PC-9 (cell line): Measurements from ENCODE around the gene AKAP7. TPM values are rescaled to one million over a fixed set of nuclear protein-coding genes. Genes with fewer than 3 reads are reported as not detected.

Experiments used
- BruUV-seq: library from RNA; stranded (reverse); fragments of 400-500 nt; replicated peaks from 2 replicates; lab custom pipeline; 2021; lab: Mats Ljungman, UMichigan
- CTCF ChIA-PET: fragments of 300-600 bp; sonication (Branson Sonifier 250); formaldehyde crosslinking; loops from one replicate; lab custom pipeline; 2022; ENCODE audit warnings: antibody characterized with exemption; lab: Charles Lee
- POLR2A ChIA-PET: fragments of 300-600 bp; sonication (Branson Sonifier 250); formaldehyde crosslinking; loops from one replicate; lab custom pipeline; 2022; ENCODE audit warnings: antibody characterized with exemption; ENCODE audit not compliant: unreplicated experiment; lab: Charles Lee
- DNase-seq, 2 experiments: peaks; one replicate each; pipeline versions ENCODE4 v3.0.0 to v3.0.0-alpha.2; 2015 to 2022; ENCODE audit warnings: mixed read lengths in 1 of 2
- H2AFZ ChIP-seq: fragments of 200-600 bp; sonication (generic); 2 replicates; pipeline ENCODE4 v1.8.1; 2017; ENCODE audit warnings: antibody characterized with exemption
- H3F3A ChIP-seq: fragments of 200-600 bp; sonication (generic); 2 replicates; pipeline ENCODE4 v1.8.1; 2017; ENCODE audit warnings: antibody characterized with exemption, mild to moderate bottlenecking, low read depth; ENCODE audit not compliant: insufficient read depth
- H3K27ac ChIP-seq: fragments of 200-600 bp; sonication (generic); 2 replicates; pipeline ENCODE4 v1.6.1; 2016; ENCODE audit warnings: mixed run types
- H3K27me3 ChIP-seq: fragments of 200-600 bp; sonication (generic); 2 replicates; pipeline ENCODE4 v1.6.1; 2016; ENCODE audit warnings: low read depth, mixed run types; ENCODE audit not compliant: insufficient read depth
- H3K36me3 ChIP-seq: fragments of 200-600 bp; sonication (generic); 2 replicates; pipeline ENCODE4 v1.6.1; 2016; ENCODE audit warnings: low read depth, mixed run types
- H3K4me1 ChIP-seq: fragments of 200-600 bp; sonication (generic); replicated peaks from 2 replicates; pipeline ENCODE4 v1.6.1; 2016; ENCODE audit warnings: mixed run types; ENCODE audit not compliant: insufficient read depth
- H3K4me2 ChIP-seq: fragments of 200-600 bp; sonication (generic); 2 replicates; pipeline ENCODE4 v1.6.1; 2017; ENCODE audit warnings: mixed run types
- H3K4me3 ChIP-seq: fragments of 200-600 bp; sonication (generic); 2 replicates; pipeline ENCODE4 v1.6.1; 2016; ENCODE audit warnings: mixed run types
- H3K79me2 ChIP-seq: fragments of 200-600 bp; sonication (generic); 2 replicates; pipeline ENCODE4 v1.6.1; 2017; ENCODE audit warnings: low read depth, mixed run types
- H3K9me2 ChIP-seq: fragments of 200-600 bp; sonication (generic); 2 replicates; pipeline ENCODE4 v1.8.1; 2017; ENCODE audit warnings: mild to moderate bottlenecking; ENCODE audit not compliant: insufficient read depth
- H3K9me3 ChIP-seq: fragments of 200-600 bp; sonication (generic); 2 replicates; pipeline ENCODE4 v1.8.1; 2016; ENCODE audit warnings: low read depth; ENCODE audit not compliant: insufficient read depth
- H4K20me1 ChIP-seq: fragments of 200-600 bp; sonication (generic); 2 replicates; pipeline ENCODE4 v1.8.1; 2017; ENCODE audit not compliant: insufficient read depth
- CTCF ChIP-seq: fragments of 200-600 bp; sonication (generic); conservative IDR thresholded peaks from 2 replicates; pipeline ENCODE4 v1.6.1; 2017; ENCODE audit warnings: mixed run types, antibody characterized with exemption, mild to moderate bottlenecking, moderate library complexity
- EZH2 ChIP-seq: fragments of 200-600 bp; sonication (generic); IDR thresholded peaks from 2 replicates; pipeline ENCODE4 v1.8.0; 2017; ENCODE audit warnings: antibody characterized with exemption, low read depth
- intact Hi-C: fragments of 100-400 bp; cut with micrococcal nuclease; formaldehyde crosslinking; loops from one replicate; pipeline ENCODE4 v1.10.0; 2022; ENCODE audit not compliant: unreplicated experiment
- total RNA-seq: library from RNA; stranded (reverse); gene quantifications from 2 replicates; pipeline ENCODE4 v1.2.3, GENCODE V29; 2021

The AKAP7 gene
- total RNA-seq, 1 experiment from 2014 or later, result 3.8 TPM

- H3K9me3 ChIP-seq, result no peaks in the 10 kb centered on the region
- H4K20me1 ChIP-seq, result no peaks in the 10 kb centered on the region
- H3K4me2 ChIP-seq, result no peak overlapping the region
- CTCF ChIA-PET, result no interaction called here
- no peak overlapping the region for H3K4me3 ChIP-seq
- H3K27ac ChIP-seq, result no peak overlapping the region
- POLR2A ChIA-PET, result no interaction called here
- H3K9me2 ChIP-seq, result no peaks in the 10 kb centered on the region
- TF ChIP-seq EZH2, result no peak
- TF ChIP-seq CTCF, result no peak
- no peak overlapping the region for H2AFZ ChIP-seq
- intact Hi-C loops, result no loop called here
- no peaks in the 10 kb centered on the region for H3K36me3 ChIP-seq
- no peaks in the 10 kb centered on the region for H3K4me1 ChIP-seq
- H3K79me2 ChIP-seq, result no peaks in the 10 kb centered on the region
- no peak for DNase-seq
- no TSS peak for BruUV-seq
- H3K27me3 ChIP-seq, result no peaks in the 10 kb centered on the region
- no peaks in the 10 kb centered on the region for H3F3A ChIP-seq
These were observed 87.5 kb downstream of the AKAP7 start for GRCh38 chr6:131222773-131223172.

GRCh38 chr6:131223416-131223815 is 88.1 kb downstream of the AKAP7 start:
- H3K27ac ChIP-seq, result no peak overlapping the region
- TF ChIP-seq CTCF, result no peak
- TF ChIP-seq EZH2, result no peak
- H3K36me3 ChIP-seq, result no peaks in the 10 kb centered on the region
- BruUV-seq, result no TSS peak
- no peak overlapping the region for H2AFZ ChIP-seq
- H3K9me3 ChIP-seq, result no peaks in the 10 kb centered on the region
- no peaks in the 10 kb centered on the region for H3K79me2 ChIP-seq
- CTCF ChIA-PET, result interaction anchor here (0.5 kb wide), 1 partner anchor 404 kb away, joined by 3 read pairs; the partner anchor contains the start of gene MED23
- H3K27me3 ChIP-seq, result no peaks in the 10 kb centered on the region
- POLR2A ChIA-PET, result no interaction called here
- no peaks in the 10 kb centered on the region for H3K4me1 ChIP-seq
- H3K9me2 ChIP-seq, result no peaks in the 10 kb centered on the region
- intact Hi-C loops, result no loop called here
- H3F3A ChIP-seq, result no peaks in the 10 kb centered on the region
- no peaks in the 10 kb centered on the region for H4K20me1 ChIP-seq
- no peak for DNase-seq
- H3K4me2 ChIP-seq, result no peak overlapping the region
- no peak overlapping the region for H3K4me3 ChIP-seq

GRCh38 chr6:131225127-131225526 is 89.9 kb downstream of the AKAP7 start:
- Histone ChIP-seq H3K9me3 (no peaks in the 10 kb centered on the region), H3F3A (no peaks in the 10 kb centered on the region), H3K27ac (no peak overlapping the region), H3K9me2 (no peaks in the 10 kb centered on the region), H2AFZ (no peak overlapping the region), H3K79me2 (no peaks in the 10 kb centered on the region), H3K4me2 (no peak overlapping the region), H3K4me3 (no peak overlapping the region), H4K20me1 (no peaks in the 10 kb centered on the region), H3K27me3 (no peaks in the 10 kb centered on the region), H3K36me3 (no peaks in the 10 kb centered on the region), H3K4me1 (no peaks in the 10 kb centered on the region)
- DNase-seq, result no peak
- intact Hi-C loops, result no loop called here
- POLR2A ChIA-PET, result no interaction called here
- TF ChIP-seq EZH2 (no peak), CTCF (no peak)
- CTCF ChIA-PET, result no interaction called here
- no TSS peak for BruUV-seq
